GM12878 (cell line): ENCODE data around the gene RPL37. TPM values are rescaled to one million over a fixed set of nuclear protein-coding genes. Genes with fewer than 3 reads are reported as not detected.

Experiments
- ATAC-seq: fragments of 200-7000 bp; cut with Tn5 transposase; 3 replicates; pipeline ENCODE4 v1.9.1; 2020; ENCODE audit warnings: mild to moderate bottlenecking, moderate library complexity
- BruUV-seq: library from RNA; stranded (reverse); fragments of 400-500 nt; replicated peaks from 2 replicates; lab custom pipeline; 2021; lab: Mats Ljungman, UMichigan
- CTCF ChIA-PET: fragments of 300-600 bp; sonication (Branson Sonifier 250); formaldehyde crosslinking; extraction: SDS; loops from one replicate; lab custom pipeline; 2021; ENCODE audit warnings: inconsistent platforms; lab: Yijun Ruan, JAX
- POLR2A ChIA-PET: fragments of 350-600 bp; formaldehyde crosslinking; extraction: SDS; loops from one replicate; lab custom pipeline; 2021; ENCODE audit warnings: inconsistent platforms; lab: Charles Lee
- RAD21 ChIA-PET: fragments of 300-600 bp; sonication (Branson Sonifier 250); formaldehyde crosslinking; loops from one replicate; lab custom pipeline; 2023; ENCODE audit warnings: antibody characterized with exemption; ENCODE audit not compliant: unreplicated experiment; lab: Charles Lee
- SMC1A ChIA-PET: fragments of 300-600 bp; sonication (Branson Sonifier 250); formaldehyde crosslinking; loops from one replicate; lab custom pipeline; 2023; ENCODE audit not compliant: unreplicated experiment, uncharacterized antibody; lab: Charles Lee
- DNase-seq: peaks from one replicate; pipeline ENCODE4 v3.0.0-alpha.2; 2011; ENCODE audit warnings: low read depth, low spot score
- FAIRE-seq: peaks from 3 replicates; lab custom pipeline; 2011; peaks lifted over from hg19 to GRCh38; lab: Jason Lieb, UNC
- H2AFZ ChIP-seq: 2 replicates; pipeline ENCODE4 v1.6.0; 2011; ENCODE audit warnings: low read depth, low read length, control low read depth; ENCODE audit not compliant: control insufficient read depth
- H3K27ac ChIP-seq: 2 replicates; pipeline ENCODE4 v1.5.1; 2011; ENCODE audit warnings: control low read depth; ENCODE audit not compliant: control insufficient read depth, insufficient read depth
- H3K27me3 ChIP-seq, 2 experiments: replicated peaks in 1 of 2; 2 replicates each; pipeline versions ENCODE4 v1.6.0 to v1.6.1; 2011; ENCODE audit warnings: low read length in 1 of 2; ENCODE audit not compliant: control insufficient read depth in 2 of 2, insufficient read depth in 2 of 2
- H3K36me3 ChIP-seq, 2 experiments: 2 replicates each; pipeline ENCODE4 v1.5.1; 2011; ENCODE audit warnings: low read length in 1 of 2; ENCODE audit not compliant: control insufficient read depth in 2 of 2, insufficient read depth in 2 of 2
- H3K4me1 ChIP-seq: 2 replicates; pipeline ENCODE4 v1.6.1; 2011; ENCODE audit warnings: mild to moderate bottlenecking, low read length, moderate library complexity, mixed read lengths; ENCODE audit not compliant: control insufficient read depth, insufficient read depth
- H3K4me2 ChIP-seq: 2 replicates; pipeline ENCODE4 v1.6.0; 2011; ENCODE audit warnings: control low read depth; ENCODE audit not compliant: control insufficient read depth, insufficient read depth
- H3K4me3 ChIP-seq: fragments of 200-600 bp; sonication (generic); 2 replicates; pipeline ENCODE4 v1.5.1; 2016
- H3K79me2 ChIP-seq: 2 replicates; pipeline ENCODE4 v1.6.0; 2011; ENCODE audit warnings: low read length; ENCODE audit not compliant: control insufficient read depth, insufficient read depth
- H3K9ac ChIP-seq: 2 replicates; pipeline ENCODE4 v1.8.0; 2011; ENCODE audit warnings: low read length, control low read depth, mixed read lengths; ENCODE audit not compliant: control insufficient read depth, insufficient read depth
- H3K9me3 ChIP-seq: replicated peaks from 3 replicates; pipeline ENCODE4 v1.5.1; 2011; ENCODE audit warnings: mild to moderate bottlenecking, low read length; ENCODE audit not compliant: control insufficient read depth, insufficient read depth
- H4K20me1 ChIP-seq: 2 replicates; pipeline ENCODE4 v1.6.0; 2011; ENCODE audit not compliant: control insufficient read depth, insufficient read depth
- BCL11A ChIP-seq: IDR thresholded peaks from 2 replicates; pipeline ENCODE4 v1.6.1; 2011; ENCODE audit warnings: low read depth, low read length
- CREM ChIP-seq: IDR thresholded peaks from 2 replicates; pipeline ENCODE4 v1.6.1; 2014; ENCODE audit warnings: antibody characterized with exemption, low read depth
- CUX1 ChIP-seq: IDR thresholded peaks from 2 replicates; pipeline ENCODE4 v1.6.1; 2012; ENCODE audit warnings: improper control_type of control experiment, low read depth, low read length; ENCODE audit not compliant: insufficient replicate concordance
- HDGF ChIP-seq: fragments of 450-650 bp; IDR thresholded peaks from 2 replicates; pipeline ENCODE4 v1.6.1; 2016; ENCODE audit warnings: antibody characterized with exemption
- LARP7 ChIP-seq: fragments of 450-650 bp; IDR thresholded peaks from 2 replicates; pipeline ENCODE4 v1.6.1; 2017; ENCODE audit warnings: mild to moderate bottlenecking
- NKRF ChIP-seq: fragments of 450-650 bp; conservative IDR thresholded peaks from 2 replicates; pipeline ENCODE4 v1.6.1; 2017; ENCODE audit warnings: mild to moderate bottlenecking, moderate library complexity
- PML ChIP-seq: IDR thresholded peaks from 2 replicates; pipeline ENCODE4 v1.6.1; 2012; ENCODE audit warnings: low read length, inconsistent platforms
- RCOR1 ChIP-seq: conservative IDR thresholded peaks from 2 replicates; pipeline ENCODE4 v1.6.1; 2012; ENCODE audit warnings: low read depth, low read length, improper control_type of control experiment
- SREBF1 ChIP-seq: IDR thresholded peaks from 2 replicates; pipeline ENCODE4 v1.6.1; 2012; ENCODE audit warnings: mild to moderate bottlenecking, low read length
- YBX1 ChIP-seq: fragments of 450-650 bp; IDR thresholded peaks from 2 replicates; pipeline ENCODE4 v1.6.1; 2016; ENCODE audit warnings: antibody characterized with exemption
- WGBS: methylation state at CpG from one replicate; pipeline ENCODE4 v1.1.6; 2016; ENCODE audit warnings: low lambda C conversion rate; ENCODE audit not compliant: insufficient replicate concordance, insufficient coverage; ENCODE audit errors: missing lambda C conversion rate; 5-methylcytosine and 5-hydroxymethylcytosine counted together
- in situ Hi-C: fragments of 300-500 bp; cut with MboI; formaldehyde crosslinking; loops from 9 replicates; pipeline ENCODE4 v1.14.3; 2018; ENCODE audit warnings: mixed read lengths
- intact Hi-C: fragments of 100-400 bp; cut with micrococcal nuclease; formaldehyde crosslinking; loops from one replicate; pipeline ENCODE4 v1.14.2; 2022; ENCODE audit not compliant: unreplicated experiment
- polyA plus RNA-seq, 11 experiments: library from polyadenylated mRNA; depleted of rRNA in 4 of 11; unstranded in 6 of 11; stranded (reverse) in 5 of 11; fragments of >200 nt; fragmentation: Nextera tagmentation in 4 of 11; fragmentation: Illumina TruSeq in 1 of 11; extraction: Ambion mirVana in 4 of 11; extraction: Trizol in 1 of 11; gene quantifications; 1 replicate in 1 of 11; 2 replicates in 10 of 11; pipeline versions ENCODE4 v1.2.1 to v1.2.3, GENCODE V29; 2011 to 2016; ENCODE audit warnings: inconsistent platforms in 2 of 11, missing spikeins in 2 of 11, low read depth in 1 of 11
- total RNA-seq, 4 experiments: library from RNA; depleted of rRNA in 3 of 4; stranded (reverse); fragments of >200 nt in 3 of 4; fragmentation: Illumina TruSeq in 1 of 4; extraction: Trizol in 1 of 4; gene quantifications; 2 replicates each; pipeline versions ENCODE4 v1.2.1 to v1.2.3, GENCODE V29; 2013 to 2021

Gene RPL37
- total and polyA plus RNA-seq, 10 of the 15 experiments (the other 5 are each of a cell fraction or from before 2014, with no cell fraction given), result 1,697 to 6,216 (median 3,013) TPM

- H3K4me3 ChIP-seq, result no peak overlapping the region
- DNase-seq (no peak), ATAC-seq (no peak), FAIRE-seq (no peak)
- WGBS, result 100% methylated on average over 1 of the region's 1 CpG
- ChIA-PET SMC1A (interaction anchor here (1.2 kb wide), 1 partner anchor 15 kb away, joined by 3 read pairs; no protein-coding TSS in a partner anchor), RAD21 (no interaction called here), POLR2A (no interaction called here), CTCF (interaction anchor here (1.4 kb wide), 1 partner anchor 20 kb away, joined by 3 read pairs; no protein-coding TSS in a partner anchor)
- no peaks in the 10 kb centered on the region for H4K20me1 ChIP-seq
- no peak overlapping the region for H3K4me2 ChIP-seq
- no peaks in the 10 kb centered on the region for H3K4me1 ChIP-seq
- no peak overlapping the region for H3K27ac ChIP-seq
- H3K27me3 ChIP-seq, result no peaks in the 10 kb centered on the region
- no TSS peak for BruUV-seq
- in situ Hi-C loops, result no loop called here
- no peaks in the 10 kb centered on the region for H3K9me3 ChIP-seq
- H3K79me2 ChIP-seq, result no peaks in the 10 kb centered on the region
- H3K36me3 ChIP-seq, result no peaks in the 10 kb centered on the region
- no peak overlapping the region for H3K9ac ChIP-seq
- no peak for TF ChIP-seq LARP7
- no peak for TF ChIP-seq HDGF
- intact Hi-C loops, result no loop called here
- H2AFZ ChIP-seq, result no peak overlapping the region
These were observed 22.9 kb downstream of the RPL37 start for GRCh38 chr5:40812125-40812524.

GRCh38 chr5:40801771-40802562 lies 33.1 kb downstream of the RPL37 start:
- Histone ChIP-seq H3K36me3 (no peaks in the 10 kb centered on the region), H3K4me1 (no peaks in the 10 kb centered on the region), H4K20me1 (no peaks in the 10 kb centered on the region), H3K27ac (no peak overlapping the region), H3K9me3 (no peaks in the 10 kb centered on the region), H3K27me3 (peaks cover 0 to 1% of the 10 kb centered on the region in 2 experiments; a peak in 1 of 4 replicates), H3K79me2 (peaks cover 5% of the 10 kb centered on the region), H3K4me2 (no peak overlapping the region), H2AFZ (no peak overlapping the region), H3K9ac (no peak overlapping the region), H3K4me3 (no peak overlapping the region)
- SMC1A ChIA-PET, result interaction anchor here (0.9 kb wide), 1 partner anchor 27 kb away, joined by 3 read pairs; no protein-coding TSS in a partner anchor
- WGBS, result 66% methylated on average over 8 of the region's 8 CpGs
- CTCF ChIA-PET, result interaction anchor here (1.0 kb wide), 1 partner anchor 22 kb away, joined by 3 read pairs; no protein-coding TSS in a partner anchor
- in situ Hi-C loops, result no loop called here
- DNase-seq, result no peak
- BruUV-seq, result no TSS peak
- no peak for FAIRE-seq
- no peak for ATAC-seq
- RAD21 ChIA-PET, result interaction anchor here (0.7 kb wide), 1 partner anchor 1704 kb away, joined by 5 read pairs; no protein-coding TSS in a partner anchor
- intact Hi-C loops, result no loop called here
- POLR2A ChIA-PET, result no interaction called here
- TF ChIP-seq PML (no peak), RCOR1 (no peak), YBX1 (no peak), CREM (no peak), CUX1 (no peak), NKRF (no peak), BCL11A (no peak), SREBF1 (no peak)
